ENCODE data around the gene RBM8A.

GRCh38 chr1:145965119-145965744 lies 37.9 kb upstream of the RBM8A start:
- TF ChIP-seq, protein P1, sequence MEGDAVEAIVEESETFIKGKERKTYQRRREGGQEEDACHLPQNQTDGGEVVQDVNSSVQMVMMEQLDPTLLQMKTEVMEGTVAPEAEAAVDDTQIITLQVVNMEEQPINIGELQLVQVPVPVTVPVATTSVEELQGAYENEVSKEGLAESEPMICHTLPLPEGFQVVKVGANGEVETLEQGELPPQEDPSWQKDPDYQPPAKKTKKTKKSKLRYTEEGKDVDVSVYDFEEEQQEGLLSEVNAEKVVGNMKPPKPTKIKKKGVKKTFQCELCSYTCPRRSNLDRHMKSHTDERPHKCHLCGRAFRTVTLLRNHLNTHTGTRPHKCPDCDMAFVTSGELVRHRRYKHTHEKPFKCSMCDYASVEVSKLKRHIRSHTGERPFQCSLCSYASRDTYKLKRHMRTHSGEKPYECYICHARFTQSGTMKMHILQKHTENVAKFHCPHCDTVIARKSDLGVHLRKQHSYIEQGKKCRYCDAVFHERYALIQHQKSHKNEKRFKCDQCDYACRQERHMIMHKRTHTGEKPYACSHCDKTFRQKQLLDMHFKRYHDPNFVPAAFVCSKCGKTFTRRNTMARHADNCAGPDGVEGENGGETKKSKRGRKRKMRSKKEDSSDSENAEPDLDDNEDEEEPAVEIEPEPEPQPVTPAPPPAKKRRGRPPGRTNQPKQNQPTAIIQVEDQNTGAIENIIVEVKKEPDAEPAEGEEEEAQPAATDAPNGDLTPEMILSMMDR (IDR thresholded peaks at IDR 0.05), result no peak
- no peak for TF ChIP-seq POLR2A (IDR thresholded peaks at IDR 0.05)

All from thyroid gland (tissue), 4 donors.